K562 (cell line): ENCODE data around the gene TMEM39B. TPM values are rescaled to one million over a fixed set of nuclear protein-coding genes. Genes with fewer than 3 reads are reported as not detected.

Experiments
- ARID1B ChIP-seq: fragments of 450-650 bp; IDR thresholded peaks from 2 replicates; pipeline ENCODE4 v1.6.1; 2016; ENCODE audit warnings: antibody characterized with exemption, mild to moderate bottlenecking, inconsistent platforms
- EGR1 ChIP-seq: fragments of 450-650 bp; conservative IDR thresholded peaks from 2 replicates; pipeline ENCODE4 v1.6.1; 2017; ENCODE audit warnings: mild to moderate bottlenecking
- ELF4 ChIP-seq: fragments of 450-650 bp; formaldehyde crosslinking; IDR thresholded peaks from 2 replicates; pipeline ENCODE4 v1.4.0; 2022; ENCODE audit warnings: missing genetic modification characterization
- FOXP1 ChIP-seq: sonication (generic); formaldehyde crosslinking; IDR thresholded peaks from 2 replicates; pipeline ENCODE4 v1.8.0; 2022; ENCODE audit warnings: mild to moderate bottlenecking, missing genetic modification reagents
- IRF2 ChIP-seq: sonication (generic); formaldehyde crosslinking; IDR thresholded peaks from 2 replicates; pipeline ENCODE4 v1.8.1; 2022; ENCODE audit warnings: mild to moderate bottlenecking, missing genetic modification reagents
- JUND ChIP-seq, 2 experiments: IDR thresholded peaks; 2 replicates in 1 of 2; 3 replicates in 1 of 2; pipeline ENCODE4 v1.6.1; 2011; ENCODE audit warnings: borderline replicate concordance in 2 of 2, low read depth in 2 of 2, low read length in 2 of 2, improper control_type of control experiment in 1 of 2, missing biosample characterization in 1 of 2, missing genetic modification characterization in 1 of 2, missing genetic modification reagents in 1 of 2
- MAZ ChIP-seq, 2 experiments: fragments of 450-650 bp in 1 of 2; sonication (generic) in 1 of 2; formaldehyde crosslinking; IDR thresholded peaks in 1 of 2; conservative IDR thresholded peaks in 1 of 2; 2 replicates each; pipeline versions ENCODE4 v1.4.0 to v1.5.0; 2020; ENCODE audit warnings: mild to moderate bottlenecking in 1 of 2, missing genetic modification reagents in 1 of 2
- MCM7 ChIP-seq, 2 experiments: fragments of 450-650 bp; IDR thresholded peaks; 2 replicates each; pipeline ENCODE4 v1.6.1; 2016 to 2018
- SMARCE1 ChIP-seq: fragments of 450-650 bp; IDR thresholded peaks from 2 replicates; pipeline ENCODE4 v1.7.1; 2016; ENCODE audit warnings: mild to moderate bottlenecking
- TAF1 ChIP-seq: IDR thresholded peaks from 2 replicates; pipeline ENCODE4 v1.6.1; 2011; ENCODE audit warnings: mild to moderate bottlenecking, low read length, moderate library complexity; ENCODE audit not compliant: insufficient read depth, control insufficient read depth, severe bottlenecking; ENCODE audit errors: extremely low read depth
- TRIM24 ChIP-seq, 2 experiments: fragments of 450-650 bp; IDR thresholded peaks; 2 replicates each; pipeline ENCODE4 v1.6.1; 2016
- U2AF2 ChIP-seq: fragments of 200-400 bp; formaldehyde crosslinking; optimal IDR thresholded peaks from 2 replicates; pipeline ENCODE3; 2017; ENCODE audit warnings: low read depth, mild to moderate bottlenecking, low read length
- ZNF263 ChIP-seq: sonication (generic); formaldehyde crosslinking; IDR thresholded peaks from 2 replicates; pipeline ENCODE4 v1.8.0; 2022; ENCODE audit warnings: mild to moderate bottlenecking, missing genetic modification reagents, borderline replicate concordance
- ZNF384 ChIP-seq: IDR thresholded peaks from 2 replicates; pipeline ENCODE4 v1.6.1; 2012; ENCODE audit warnings: low read depth, low read length, improper control_type of control experiment
- polyA plus RNA-seq, 8 experiments: library from polyadenylated mRNA; depleted of rRNA in 4 of 8; stranded (reverse) in 5 of 8; unstranded in 3 of 8; fragments of >200 nt; fragmentation: Nextera tagmentation in 2 of 8; fragmentation: Illumina TruSeq in 1 of 8; extraction: Ambion mirVana in 2 of 8; extraction: Trizol in 1 of 8; gene quantifications; 2 replicates each; pipeline versions ENCODE4 v1.2.1 to v1.2.3, GENCODE V29; 2011 to 2014; ENCODE audit warnings: inconsistent platforms in 1 of 8, missing spikeins in 1 of 8
- total RNA-seq, 7 experiments: library from RNA; depleted of rRNA in 6 of 7; stranded (reverse); fragments of >200 nt in 6 of 7; fragmentation: Illumina TruSeq in 2 of 7; extraction: Trizol in 2 of 7; gene quantifications; 2 replicates each; pipeline versions ENCODE4 v1.2.1 to v1.2.3, GENCODE V29; 2011 to 2021; ENCODE audit warnings: low replicate concordance in 1 of 7
- TF ChIP-seq, protein P1 (sequence below): fragments of 450-650 bp; IDR thresholded peaks from 2 replicates; pipeline ENCODE4 v1.7.1; 2018; ENCODE audit warnings: mild to moderate bottlenecking, low read depth; ENCODE audit not compliant: partially characterized antibody
- TF ChIP-seq, protein P2 (sequence below): fragments of 450-650 bp; IDR thresholded peaks from 2 replicates; pipeline ENCODE4 v1.6.1; 2016; ENCODE audit warnings: borderline replicate concordance
- TF ChIP-seq, protein P3 (sequence below): fragments of 450-650 bp; formaldehyde crosslinking; IDR thresholded peaks from 2 replicates; pipeline ENCODE4 v1.4.0; 2022; ENCODE audit warnings: missing genetic modification characterization
- TF ChIP-seq, protein P4 (sequence below): fragments of 200-800 bp; sonication (Bioruptor generic); IDR thresholded peaks from 2 replicates; pipeline ENCODE4 v1.6.1; 2017; ENCODE audit warnings: missing genetic modification characterization, missing compliant biosample characterization

Gene TMEM39B
- total and polyA plus RNA-seq, 9 of the 15 experiments (the other 6 are each of a cell fraction or from before 2014, with no cell fraction given): 0.92 to 28.5 (median 9.7) TPM

DNA sequence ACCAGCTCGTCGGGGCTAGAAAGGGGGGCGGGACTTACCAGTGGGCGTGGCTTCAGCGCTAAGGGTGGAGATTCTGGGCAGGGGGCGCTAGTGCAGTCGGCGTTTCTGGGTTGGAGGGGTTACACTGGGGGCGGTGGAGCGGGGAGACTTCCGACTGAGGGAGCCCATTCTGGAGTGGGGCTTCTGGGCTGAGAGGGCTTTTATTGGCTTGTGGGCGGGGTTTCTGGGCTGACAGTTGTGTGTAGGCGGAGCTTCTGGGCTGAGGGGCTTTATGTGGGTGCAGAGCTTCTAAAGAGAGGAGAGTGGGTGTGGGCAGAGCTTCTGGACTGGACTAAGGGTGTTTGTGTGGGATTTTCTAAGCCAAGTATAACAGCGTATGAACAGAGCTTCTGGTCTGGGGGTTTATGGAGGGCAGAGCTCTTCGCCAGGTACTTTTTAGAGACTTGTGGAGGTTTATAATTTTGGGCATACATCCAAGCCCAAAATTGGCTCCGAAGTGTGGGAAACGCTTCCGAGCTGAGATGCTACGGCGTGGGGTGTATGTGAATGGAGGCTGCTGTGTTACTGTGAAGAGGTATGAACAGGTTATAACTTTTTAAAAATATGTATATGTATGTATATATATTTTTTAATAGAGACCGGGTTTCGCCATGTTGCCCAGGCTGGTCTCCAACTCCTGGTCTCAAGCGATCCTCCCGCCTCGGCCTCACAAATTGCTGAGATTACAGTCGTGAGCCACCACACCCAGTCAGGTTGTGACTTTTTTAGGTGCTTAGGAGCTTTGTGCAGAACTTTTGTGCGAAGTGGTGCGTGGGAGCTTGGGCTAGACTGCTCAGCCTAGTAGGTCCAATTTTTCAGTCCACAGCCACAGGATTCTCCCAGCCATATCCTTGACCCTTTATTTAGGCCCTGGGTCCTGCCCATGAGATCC is 825 bp downstream of the TMEM39B start (continued):
- TF ChIP-seq, protein P1, sequence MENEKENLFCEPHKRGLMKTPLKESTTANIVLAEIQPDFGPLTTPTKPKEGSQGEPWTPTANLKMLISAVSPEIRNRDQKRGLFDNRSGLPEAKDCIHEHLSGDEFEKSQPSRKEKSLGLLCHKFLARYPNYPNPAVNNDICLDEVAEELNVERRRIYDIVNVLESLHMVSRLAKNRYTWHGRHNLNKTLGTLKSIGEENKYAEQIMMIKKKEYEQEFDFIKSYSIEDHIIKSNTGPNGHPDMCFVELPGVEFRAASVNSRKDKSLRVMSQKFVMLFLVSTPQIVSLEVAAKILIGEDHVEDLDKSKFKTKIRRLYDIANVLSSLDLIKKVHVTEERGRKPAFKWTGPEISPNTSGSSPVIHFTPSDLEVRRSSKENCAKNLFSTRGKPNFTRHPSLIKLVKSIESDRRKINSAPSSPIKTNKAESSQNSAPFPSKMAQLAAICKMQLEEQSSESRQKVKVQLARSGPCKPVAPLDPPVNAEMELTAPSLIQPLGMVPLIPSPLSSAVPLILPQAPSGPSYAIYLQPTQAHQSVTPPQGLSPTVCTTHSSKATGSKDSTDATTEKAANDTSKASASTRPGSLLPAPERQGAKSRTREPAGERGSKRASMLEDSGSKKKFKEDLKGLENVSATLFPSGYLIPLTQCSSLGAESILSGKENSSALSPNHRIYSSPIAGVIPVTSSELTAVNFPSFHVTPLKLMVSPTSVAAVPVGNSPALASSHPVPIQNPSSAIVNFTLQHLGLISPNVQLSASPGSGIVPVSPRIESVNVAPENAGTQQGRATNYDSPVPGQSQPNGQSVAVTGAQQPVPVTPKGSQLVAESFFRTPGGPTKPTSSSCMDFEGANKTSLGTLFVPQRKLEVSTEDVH: no peak
- TF ChIP-seq MCM7 (IDR thresholded peaks at IDR 0.05) (no peak), ZNF263 (CRISPR knock-in tag) (no peak; the same call in 1 of the 2 replicates), ARID1B (peak; percentile 16; the same call in 1 of the 2 replicates), ELF4 (CRISPR knock-in tag) (peak; percentile 46; the same call in 1 of the 2 replicates), U2AF2 (no peak), TRIM24 (IDR thresholded peaks at IDR 0.05) (no peak), JUND (IDR thresholded peaks at IDR 0.05; ENCODE audit: borderline replicate concordance, low read depth, low read length) (no peak), JUND (tag; IDR thresholded peaks at IDR 0.05; ENCODE audit: borderline replicate concordance, low read depth, low read length) (no peak), FOXP1 (no peak), SMARCE1 (0 out of 2 replicates have a peak, but pooled peaks have one; percentile 52), IRF2 (no peak), ZNF384 (no peak; the same call in 1 of the 2 replicates), MAZ (CRISPR knock-in tag; conservative IDR thresholded peaks at IDR 0.05 in 1 of 2, IDR thresholded peaks at IDR 0.05 in 1 of 2) (0 out of 4 replicates have a peak, but pooled peaks of 1 of the 2 experiments have one; percentile 0), TAF1 (peak; percentile 2), EGR1 (peak; percentile 59)
- TF ChIP-seq, protein P2, sequence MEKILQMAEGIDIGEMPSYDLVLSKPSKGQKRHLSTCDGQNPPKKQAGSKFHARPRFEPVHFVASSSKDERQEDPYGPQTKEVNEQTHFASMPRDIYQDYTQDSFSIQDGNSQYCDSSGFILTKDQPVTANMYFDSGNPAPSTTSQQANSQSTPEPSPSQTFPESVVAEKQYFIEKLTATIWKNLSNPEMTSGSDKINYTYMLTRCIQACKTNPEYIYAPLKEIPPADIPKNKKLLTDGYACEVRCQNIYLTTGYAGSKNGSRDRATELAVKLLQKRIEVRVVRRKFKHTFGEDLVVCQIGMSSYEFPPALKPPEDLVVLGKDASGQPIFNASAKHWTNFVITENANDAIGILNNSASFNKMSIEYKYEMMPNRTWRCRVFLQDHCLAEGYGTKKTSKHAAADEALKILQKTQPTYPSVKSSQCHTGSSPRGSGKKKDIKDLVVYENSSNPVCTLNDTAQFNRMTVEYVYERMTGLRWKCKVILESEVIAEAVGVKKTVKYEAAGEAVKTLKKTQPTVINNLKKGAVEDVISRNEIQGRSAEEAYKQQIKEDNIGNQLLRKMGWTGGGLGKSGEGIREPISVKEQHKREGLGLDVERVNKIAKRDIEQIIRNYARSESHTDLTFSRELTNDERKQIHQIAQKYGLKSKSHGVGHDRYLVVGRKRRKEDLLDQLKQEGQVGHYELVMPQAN: no peak
- TF ChIP-seq, protein P3, sequence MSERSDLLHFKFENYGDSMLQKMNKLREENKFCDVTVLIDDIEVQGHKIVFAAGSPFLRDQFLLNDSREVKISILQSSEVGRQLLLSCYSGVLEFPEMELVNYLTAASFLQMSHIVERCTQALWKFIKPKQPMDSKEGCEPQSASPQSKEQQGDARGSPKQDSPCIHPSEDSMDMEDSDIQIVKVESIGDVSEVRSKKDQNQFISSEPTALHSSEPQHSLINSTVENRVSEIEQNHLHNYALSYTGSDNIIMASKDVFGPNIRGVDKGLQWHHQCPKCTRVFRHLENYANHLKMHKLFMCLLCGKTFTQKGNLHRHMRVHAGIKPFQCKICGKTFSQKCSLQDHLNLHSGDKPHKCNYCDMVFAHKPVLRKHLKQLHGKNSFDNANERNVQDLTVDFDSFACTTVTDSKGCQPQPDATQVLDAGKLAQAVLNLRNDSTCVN (CRISPR knock-in tag): peak; percentile 60; the same call in 1 of the 2 replicates
- TF ChIP-seq, protein P4, sequence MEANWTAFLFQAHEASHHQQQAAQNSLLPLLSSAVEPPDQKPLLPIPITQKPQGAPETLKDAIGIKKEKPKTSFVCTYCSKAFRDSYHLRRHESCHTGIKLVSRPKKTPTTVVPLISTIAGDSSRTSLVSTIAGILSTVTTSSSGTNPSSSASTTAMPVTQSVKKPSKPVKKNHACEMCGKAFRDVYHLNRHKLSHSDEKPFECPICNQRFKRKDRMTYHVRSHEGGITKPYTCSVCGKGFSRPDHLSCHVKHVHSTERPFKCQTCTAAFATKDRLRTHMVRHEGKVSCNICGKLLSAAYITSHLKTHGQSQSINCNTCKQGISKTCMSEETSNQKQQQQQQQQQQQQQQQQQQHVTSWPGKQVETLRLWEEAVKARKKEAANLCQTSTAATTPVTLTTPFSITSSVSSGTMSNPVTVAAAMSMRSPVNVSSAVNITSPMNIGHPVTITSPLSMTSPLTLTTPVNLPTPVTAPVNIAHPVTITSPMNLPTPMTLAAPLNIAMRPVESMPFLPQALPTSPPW (CRISPR knock-in tag): peak; percentile 65; the same call in 1 of the 2 replicates
